Memory B cell (primary cell): Measurements from ENCODE around the gene C20orf204.

Experiments used
- ATAC-seq: fragments of 150-1000 bp; cut with Tn5 transposase; 2 replicates; pipeline ENCODE4 v1.10.0; 2021; ENCODE audit warnings: low read depth, mild to moderate bottlenecking, moderate library complexity
- DNase-seq, 2 donors: peaks; one replicate each; pipeline ENCODE4 v3.0.0; 2022; ENCODE audit warnings: low spot score in 2 of 2
- H3K27ac Mint-ChIP-seq: one replicate; pipeline ENCODE4 v1.8.0; 2022; ENCODE audit warnings: mild to moderate bottlenecking, moderate library complexity, mixed read lengths
- H3K27me3 Mint-ChIP-seq: one replicate; pipeline ENCODE4 v1.8.0; 2022; ENCODE audit warnings: mixed read lengths
- H3K36me3 Mint-ChIP-seq: one replicate; pipeline ENCODE4 v1.8.0; 2022; ENCODE audit warnings: mild to moderate bottlenecking, mixed read lengths
- H3K4me1 Mint-ChIP-seq: one replicate; pipeline ENCODE4 v1.8.0; 2022; ENCODE audit warnings: mixed read lengths
- H3K4me3 Mint-ChIP-seq: one replicate; pipeline ENCODE4 v1.8.0; 2022; ENCODE audit warnings: mild to moderate bottlenecking, moderate library complexity, mixed read lengths
- H3K9me3 Mint-ChIP-seq: one replicate; pipeline ENCODE4 v1.8.0; 2022; ENCODE audit warnings: mixed read lengths

Gene C20orf204

DNA sequence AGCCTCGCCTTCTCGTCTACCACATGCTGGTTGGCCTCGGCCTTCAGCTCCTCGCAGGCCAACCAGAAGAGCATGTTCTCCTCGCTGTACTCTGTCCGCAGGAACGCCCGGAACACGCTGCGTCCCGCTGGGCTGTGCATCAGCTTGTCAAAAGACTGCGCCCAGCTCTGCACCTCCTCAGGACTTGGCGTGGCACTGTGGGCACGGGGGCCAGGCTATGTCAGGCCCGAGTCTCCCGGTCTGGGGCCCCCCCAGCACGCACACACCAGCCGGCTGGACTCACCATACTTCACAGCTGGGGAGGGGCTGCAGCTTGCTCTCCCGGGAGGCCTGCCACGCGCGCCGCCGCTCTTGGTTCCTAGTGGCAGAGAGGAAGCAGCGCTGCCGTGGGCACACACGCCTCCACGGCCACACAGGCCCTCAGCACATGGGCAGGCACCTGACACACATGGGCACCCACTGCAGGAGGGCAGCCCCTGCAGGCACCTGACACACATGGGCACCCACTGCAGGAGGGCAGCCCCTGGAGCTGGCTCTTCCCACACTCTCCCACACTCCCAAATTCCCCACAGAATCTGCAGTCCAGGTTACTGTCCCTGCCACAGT lies 38.3 kb downstream of the C20orf204 start:
- Mint-ChIP-seq H3K4me1 (peaks cover 29% of the 10 kb centered on the region), H3K4me3 (no peak overlapping the region), H3K9me3 (no peaks in the 10 kb centered on the region), H3K27me3 (no peaks in the 10 kb centered on the region), H3K27ac (peak overlapping the region; percentile 24), H3K36me3 (peaks cover 11% of the 10 kb centered on the region)
- ATAC-seq (no peak), DNase-seq (no peak)

DNA sequence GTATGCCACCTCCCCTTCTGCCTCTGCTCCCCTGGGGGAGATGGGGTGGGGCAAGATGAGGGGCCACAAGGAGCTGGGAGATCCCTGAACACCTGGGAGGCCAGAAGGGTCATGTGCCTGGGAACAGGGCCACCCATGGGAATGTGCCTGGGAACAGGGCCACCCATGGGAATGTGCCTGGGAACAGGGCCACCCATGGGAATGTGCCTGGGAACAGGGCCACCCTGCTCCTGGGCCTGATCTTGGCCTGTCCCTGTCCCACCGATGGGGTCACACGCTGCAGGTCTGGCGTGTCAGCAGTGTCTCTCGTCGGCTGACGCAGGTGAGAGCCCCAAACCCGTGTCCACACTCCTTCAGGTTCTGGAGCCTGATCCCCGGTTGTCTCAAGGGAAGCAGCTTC lies 39.0 kb downstream of the C20orf204 start:
- no peak for DNase-seq
- no peaks in the 10 kb centered on the region for H3K9me3 Mint-ChIP-seq
- no peak overlapping the region for H3K4me3 Mint-ChIP-seq
- no peaks in the 10 kb centered on the region for H3K27me3 Mint-ChIP-seq
- H3K36me3 Mint-ChIP-seq = peaks cover 11% of the 10 kb centered on the region
- peaks cover 29% of the 10 kb centered on the region for H3K4me1 Mint-ChIP-seq
- H3K27ac Mint-ChIP-seq = peak overlapping the region; percentile 20
- no peak for ATAC-seq

DNA sequence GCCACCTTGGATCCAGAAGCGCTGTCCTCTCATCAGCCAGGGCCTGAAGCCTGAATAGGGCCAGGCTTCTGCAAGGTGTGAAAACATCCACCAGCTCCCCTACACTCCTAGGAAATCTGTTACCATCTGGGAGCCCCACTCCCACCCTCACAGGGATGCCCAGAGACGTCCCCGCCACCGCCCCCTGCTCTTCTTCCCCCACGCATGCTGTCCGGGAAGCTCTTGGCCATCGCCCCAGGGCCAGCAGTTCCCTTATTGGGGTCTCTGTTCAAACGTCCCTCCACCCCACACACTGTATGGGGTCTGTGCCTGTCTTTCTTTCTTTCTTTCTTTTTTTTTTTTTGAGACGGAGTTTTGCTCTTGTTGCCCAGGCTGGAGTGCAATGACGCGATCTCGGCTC lies 39.6 kb downstream of the C20orf204 start:
- no peaks in the 10 kb centered on the region for H3K27me3 Mint-ChIP-seq
- peaks cover 11% of the 10 kb centered on the region for H3K36me3 Mint-ChIP-seq
- peak overlapping the region; percentile 20 for H3K27ac Mint-ChIP-seq
- ATAC-seq (no peak), DNase-seq (no peak)
- H3K4me3 Mint-ChIP-seq = no peak overlapping the region
- H3K4me1 Mint-ChIP-seq = peaks cover 31% of the 10 kb centered on the region
- no peaks in the 10 kb centered on the region for H3K9me3 Mint-ChIP-seq

DNA sequence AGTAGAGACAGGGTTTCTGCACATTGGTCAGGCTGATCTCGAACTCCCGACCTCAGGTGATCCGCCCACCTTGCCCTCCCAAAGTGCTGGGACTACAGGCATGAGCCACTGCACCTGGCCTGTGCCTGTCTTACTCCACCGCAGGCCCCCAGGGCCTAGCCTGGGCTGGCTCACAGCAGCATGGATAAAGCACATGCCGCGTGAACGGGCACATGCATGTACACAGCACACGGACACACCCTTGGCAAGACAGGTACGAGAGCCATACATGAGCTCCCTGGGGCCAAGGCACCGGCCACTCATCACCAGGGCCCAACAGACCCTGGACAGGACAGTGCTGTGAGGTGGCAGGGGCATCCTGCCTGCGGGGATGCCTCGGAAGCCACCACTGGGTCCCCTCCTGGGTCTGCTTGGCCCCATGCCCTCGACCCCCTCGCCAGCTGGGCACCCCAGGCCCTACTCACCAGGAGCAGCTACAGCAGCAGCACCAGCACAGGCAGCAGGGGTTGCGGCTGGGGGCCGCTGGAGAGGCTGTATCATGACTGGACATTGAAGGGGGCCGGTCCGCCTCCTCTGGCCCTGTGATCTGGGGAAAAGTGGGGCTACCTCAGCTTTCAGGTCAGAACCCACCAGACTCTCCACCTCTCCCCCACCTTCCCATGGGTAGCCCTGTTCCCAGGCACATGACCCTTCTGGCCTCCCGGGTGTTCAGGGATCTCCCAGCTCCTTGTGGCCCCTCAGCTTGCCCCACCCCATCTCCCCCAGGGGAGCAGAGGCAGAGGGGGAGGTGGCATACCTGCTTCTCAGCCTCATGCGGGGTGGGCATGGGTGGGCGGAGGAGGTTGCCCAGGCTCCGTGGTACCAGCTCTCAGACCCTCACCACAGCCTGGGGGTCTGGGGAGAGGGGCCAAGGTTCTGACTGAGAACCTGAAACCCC lies 40.3 kb downstream of the C20orf204 start:
- ATAC-seq (no peak), DNase-seq (no peak)
- H3K4me3 Mint-ChIP-seq = peak overlapping the region; percentile 96
- peaks cover 11% of the 10 kb centered on the region for H3K36me3 Mint-ChIP-seq
- H3K9me3 Mint-ChIP-seq = no peaks in the 10 kb centered on the region
- H3K27ac Mint-ChIP-seq = no peak overlapping the region
- peaks cover 31% of the 10 kb centered on the region for H3K4me1 Mint-ChIP-seq
- H3K27me3 Mint-ChIP-seq = no peaks in the 10 kb centered on the region

DNA sequence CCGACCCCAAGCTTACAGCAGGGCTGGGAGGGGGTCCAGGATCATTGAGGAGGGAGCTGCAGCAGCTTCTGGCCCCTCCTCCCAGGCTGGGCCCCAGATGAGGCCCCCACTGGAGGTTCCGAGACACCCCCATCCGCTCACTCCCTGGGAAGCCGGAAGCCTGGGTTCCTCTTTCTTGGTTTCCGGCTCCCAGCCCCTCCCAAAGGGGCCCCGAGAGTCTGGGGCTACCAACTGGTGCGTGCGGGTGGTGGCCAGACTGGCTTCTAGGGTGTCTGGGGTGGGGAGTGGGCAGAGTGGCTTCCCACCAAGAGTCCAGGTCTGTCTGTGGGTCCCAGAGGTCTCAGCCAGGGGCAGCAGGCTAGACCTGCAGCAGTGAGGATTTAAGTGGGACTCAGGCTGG lies 41.1 kb downstream of the C20orf204 start:
- Mint-ChIP-seq H3K36me3 (peaks cover 11% of the 10 kb centered on the region), H3K27ac (peak overlapping the region; percentile 73), H3K4me1 (peaks cover 30% of the 10 kb centered on the region), H3K27me3 (no peaks in the 10 kb centered on the region), H3K9me3 (no peaks in the 10 kb centered on the region), H3K4me3 (peak overlapping the region; percentile 96)
- DNase-seq (peak in 1 of 2 donors; percentile 52), ATAC-seq (peak; percentile 14)

DNA sequence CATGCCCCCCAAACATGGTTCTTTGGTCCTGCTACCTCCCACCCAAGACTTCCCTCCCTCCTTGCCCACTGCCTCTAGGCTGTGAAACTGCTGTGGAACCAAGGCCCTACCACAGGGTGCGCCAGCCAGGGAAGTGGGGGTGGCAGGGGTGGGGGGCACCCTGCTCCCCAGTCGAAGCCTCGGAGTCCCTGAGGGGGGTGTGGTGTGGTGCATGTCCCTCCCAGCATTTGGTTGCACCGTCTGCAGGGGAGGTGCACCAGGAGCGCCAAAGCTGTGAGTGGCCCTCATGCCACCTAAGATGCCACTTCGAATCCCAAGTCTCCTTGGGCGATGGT lies 41.5 kb downstream of the C20orf204 start:
- peak overlapping the region; percentile 96 for H3K4me3 Mint-ChIP-seq
- DNase-seq = no peak
- H3K27ac Mint-ChIP-seq = peak overlapping the region; percentile 73
- H3K36me3 Mint-ChIP-seq = peaks cover 10% of the 10 kb centered on the region
- H3K4me1 Mint-ChIP-seq = peaks cover 30% of the 10 kb centered on the region
- H3K27me3 Mint-ChIP-seq = no peaks in the 10 kb centered on the region
- peak; percentile 3 for ATAC-seq
- H3K9me3 Mint-ChIP-seq = no peaks in the 10 kb centered on the region

DNA sequence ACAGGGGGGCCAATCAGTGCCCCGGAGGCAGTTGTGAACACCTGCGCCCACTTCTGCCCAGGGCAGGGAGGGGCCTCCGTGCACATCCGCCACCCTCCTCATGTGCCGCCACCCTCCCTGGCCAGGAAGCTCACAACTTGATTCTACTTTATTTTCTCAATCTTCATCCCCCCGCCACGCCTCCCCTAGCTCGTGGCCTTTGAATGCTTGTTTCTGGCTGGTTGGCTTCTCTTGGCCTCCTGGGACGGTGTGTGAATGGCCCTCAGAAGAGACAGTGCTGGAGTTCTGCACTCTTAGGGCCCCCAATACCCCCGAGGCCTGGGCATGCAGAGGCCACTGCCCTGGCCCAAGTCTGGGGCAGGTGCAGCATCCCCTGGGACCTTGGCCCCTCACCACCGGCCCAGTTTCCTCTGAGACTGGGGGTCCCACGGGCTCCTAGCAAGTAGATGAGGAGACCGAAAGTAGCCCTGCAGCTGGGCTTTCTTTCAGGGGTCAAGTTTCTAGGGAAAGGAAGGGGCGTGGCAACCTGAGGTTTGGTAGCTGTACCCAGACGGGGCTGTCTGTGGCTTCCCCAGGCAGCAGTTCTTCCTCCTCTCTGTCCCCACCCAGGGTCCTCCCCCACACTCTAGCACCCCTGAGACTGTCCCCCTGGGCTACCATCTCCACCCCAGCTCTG lies 42.0 kb downstream of the C20orf204 start:
- ATAC-seq = peak; percentile 63
- Mint-ChIP-seq H3K27ac (peak overlapping the region; percentile 96), H3K4me1 (peaks cover 34% of the 10 kb centered on the region), H3K27me3 (no peaks in the 10 kb centered on the region), H3K36me3 (peaks cover 10% of the 10 kb centered on the region), H3K9me3 (no peaks in the 10 kb centered on the region), H3K4me3 (peak overlapping the region; percentile 96)
- DNase-seq = peak; percentile 67 to 78

DNA sequence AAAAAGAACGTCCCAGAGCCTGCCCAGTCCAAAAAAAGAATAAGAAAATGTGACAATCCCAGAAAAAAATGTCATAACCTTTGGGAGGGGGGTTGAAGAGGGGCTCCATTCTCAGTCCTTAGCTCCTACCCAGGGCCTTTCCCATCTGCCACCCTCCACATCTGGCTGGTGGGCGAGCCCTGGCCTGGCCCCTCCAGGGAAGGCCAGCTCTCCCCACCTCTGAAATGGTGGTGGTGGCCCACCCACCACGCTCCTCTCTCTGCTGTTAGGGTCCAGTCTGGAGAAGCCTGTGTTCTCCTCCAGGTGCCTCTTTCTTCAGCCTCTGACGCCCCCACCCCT lies 42.9 kb downstream of the C20orf204 start:
- Mint-ChIP-seq H3K4me3 (peak overlapping the region; percentile 96), H3K9me3 (no peaks in the 10 kb centered on the region), H3K27ac (peak overlapping the region; percentile 96), H3K36me3 (peaks cover 10% of the 10 kb centered on the region), H3K4me1 (peaks cover 37% of the 10 kb centered on the region), H3K27me3 (no peaks in the 10 kb centered on the region)
- ATAC-seq (no peak), DNase-seq (no peak)

DNA sequence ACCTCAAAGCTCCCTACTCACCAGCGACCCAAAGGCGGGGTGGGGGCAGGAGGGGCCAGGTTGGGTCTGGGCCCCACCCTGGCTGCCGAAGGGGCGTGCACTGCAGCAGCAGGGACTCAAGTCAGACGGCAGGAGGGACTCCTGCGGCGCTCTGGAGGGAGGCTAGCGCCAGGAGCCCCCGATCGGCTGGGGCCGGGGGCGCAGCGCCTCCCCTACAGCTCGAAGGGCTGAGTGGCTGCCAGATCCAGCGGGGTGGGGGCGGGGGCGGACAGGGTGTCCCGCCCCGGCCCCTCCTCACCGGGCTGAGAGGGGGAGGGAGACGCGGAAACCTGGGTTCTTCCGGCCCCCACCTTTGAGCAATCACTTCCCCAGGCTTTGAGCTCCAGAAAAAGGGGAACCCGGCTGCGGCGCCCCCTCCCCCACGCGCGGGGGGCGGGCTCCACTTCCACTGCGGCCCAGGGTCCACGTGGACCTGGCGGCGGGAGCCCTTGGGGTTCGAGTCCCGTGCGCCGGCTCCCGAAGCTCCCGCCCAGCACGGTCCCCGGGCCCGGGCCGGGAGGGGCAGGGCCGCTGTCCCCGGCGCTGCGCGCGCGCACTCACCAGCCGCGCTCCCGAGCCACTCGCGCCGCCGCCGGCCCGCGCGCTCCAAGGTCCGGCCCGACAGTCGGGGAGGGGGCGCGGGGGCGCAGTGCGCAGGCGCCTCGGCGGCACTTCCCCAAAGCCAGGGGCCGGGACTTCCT lies 43.5 kb downstream of the C20orf204 start, which contains the start of gene RGS19:
Gene RGS19, minus strand, starts transcription at position 246 of the 740 bp plus-strand sequence. CDS start 2,632 bp downstream, outside the sequence.
- H3K9me3 Mint-ChIP-seq = no peaks in the 10 kb centered on the region
- H3K36me3 Mint-ChIP-seq = peaks cover 10% of the 10 kb centered on the region
- peak within 1 kb of the TSS; percentile 96 for H3K4me3 Mint-ChIP-seq
- ATAC-seq = peak; percentile 50
- peaks cover 40% of the 10 kb centered on the region for H3K4me1 Mint-ChIP-seq
- peaks cover 1% of the 10 kb centered on the region for H3K27me3 Mint-ChIP-seq
- H3K27ac Mint-ChIP-seq = peak within 1 kb of the TSS; percentile 96
- peak; percentile 89 to 91 for DNase-seq

DNA sequence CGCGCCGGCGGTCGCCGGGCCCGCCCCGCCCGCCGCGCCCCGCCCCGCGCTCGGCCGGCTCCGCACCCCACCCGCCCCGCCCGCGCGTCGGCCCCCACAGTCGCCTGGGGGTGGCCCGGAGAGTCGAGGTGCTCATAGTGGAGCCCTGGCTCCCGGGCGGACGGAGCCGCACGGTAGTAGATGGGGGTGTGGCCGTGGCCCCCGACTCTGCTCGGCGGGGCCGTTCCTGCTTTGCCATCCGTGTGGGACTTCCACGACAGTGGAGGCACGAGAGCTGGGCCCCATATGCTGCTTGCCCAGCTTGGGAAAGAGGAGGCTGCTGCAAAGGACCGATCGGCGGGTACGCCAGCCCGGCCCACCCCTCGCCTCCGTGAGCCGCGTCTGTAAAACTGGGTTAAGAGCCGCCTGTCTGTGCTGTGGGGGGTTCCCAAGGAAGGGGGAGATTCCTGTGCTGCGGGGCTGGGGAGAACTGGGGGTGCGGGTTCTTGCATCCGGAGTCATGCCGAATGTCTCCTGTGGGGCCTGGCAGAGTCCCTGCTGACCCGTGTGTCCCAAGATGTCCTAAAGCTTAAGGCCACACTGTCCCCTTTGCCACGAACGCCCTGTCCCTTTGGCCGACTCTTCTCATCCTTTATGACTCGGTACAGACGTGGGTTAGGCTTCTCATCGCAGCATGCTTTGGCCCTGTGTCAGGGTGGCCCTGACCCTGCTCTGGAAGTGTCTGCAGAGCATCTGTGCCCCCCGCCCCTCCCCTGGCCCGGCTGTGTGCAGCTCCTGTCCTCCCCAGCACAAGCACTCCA lies 44.2 kb downstream of the C20orf204 start, which contains the start of gene OPRL1:
Gene OPRL1, plus strand, starts transcription at position 70 of the 800 bp plus-strand sequence. CDS start 12,639 bp downstream, outside the sequence.
- peak; percentile 64 to 68 for DNase-seq
- H3K27me3 Mint-ChIP-seq = peaks cover 1% of the 10 kb centered on the region
- H3K4me3 Mint-ChIP-seq = peak within 1 kb of the TSS; percentile 96
- H3K27ac Mint-ChIP-seq = peak within 1 kb of the TSS; percentile 96
- peaks cover 6% of the 10 kb centered on the region for H3K36me3 Mint-ChIP-seq
- H3K9me3 Mint-ChIP-seq = no peaks in the 10 kb centered on the region
- H3K4me1 Mint-ChIP-seq = peaks cover 42% of the 10 kb centered on the region
- peak; percentile 23 for ATAC-seq

DNA sequence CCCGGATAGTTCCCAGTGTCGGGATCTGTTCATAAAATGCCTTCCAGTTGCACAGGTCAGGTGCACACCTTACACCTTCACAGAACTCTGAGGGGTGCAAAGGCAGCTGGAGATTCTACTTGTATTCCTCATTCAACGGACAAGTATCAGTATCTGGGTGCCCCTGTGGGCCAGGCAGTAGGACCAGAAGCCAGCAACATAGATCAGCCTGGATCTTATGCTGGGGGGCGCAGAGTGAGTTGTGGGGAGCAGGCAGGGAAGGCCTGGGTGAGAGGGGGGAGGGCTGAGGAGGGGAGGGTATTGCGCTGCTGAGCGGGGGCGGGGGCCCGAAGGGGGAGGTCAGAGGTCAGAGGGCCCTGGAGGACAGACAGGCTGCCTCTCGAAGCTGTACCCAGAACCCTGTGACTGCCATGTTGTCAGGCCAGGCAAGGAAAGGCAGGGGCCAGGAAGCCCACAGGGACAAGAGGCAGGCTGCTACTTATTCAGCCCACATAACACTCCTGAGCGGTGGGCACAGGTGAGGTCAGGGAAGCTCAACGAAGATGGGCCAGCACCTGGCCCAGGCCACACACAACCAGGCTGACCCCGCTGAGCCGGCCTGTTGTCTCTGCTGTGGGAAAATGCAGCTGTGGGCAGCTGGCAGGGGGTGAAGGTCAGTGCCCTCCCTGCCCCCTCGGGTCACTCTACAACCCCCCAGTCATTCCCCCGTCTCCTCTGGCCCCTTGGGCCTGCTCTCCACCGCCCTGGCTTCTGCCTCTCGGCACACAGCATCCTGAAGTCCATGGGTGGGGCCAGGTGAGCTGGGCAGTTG lies 45.0 kb downstream of the C20orf204 start:
- DNase-seq = no peak
- peaks cover 38% of the 10 kb centered on the region for H3K4me1 Mint-ChIP-seq
- H3K9me3 Mint-ChIP-seq = no peaks in the 10 kb centered on the region
- no peak for ATAC-seq
- peak overlapping the region; percentile 93 for H3K27ac Mint-ChIP-seq
- peaks cover 2% of the 10 kb centered on the region for H3K36me3 Mint-ChIP-seq
- H3K4me3 Mint-ChIP-seq = peak overlapping the region; percentile 78
- H3K27me3 Mint-ChIP-seq = peaks cover 1% of the 10 kb centered on the region

DNA sequence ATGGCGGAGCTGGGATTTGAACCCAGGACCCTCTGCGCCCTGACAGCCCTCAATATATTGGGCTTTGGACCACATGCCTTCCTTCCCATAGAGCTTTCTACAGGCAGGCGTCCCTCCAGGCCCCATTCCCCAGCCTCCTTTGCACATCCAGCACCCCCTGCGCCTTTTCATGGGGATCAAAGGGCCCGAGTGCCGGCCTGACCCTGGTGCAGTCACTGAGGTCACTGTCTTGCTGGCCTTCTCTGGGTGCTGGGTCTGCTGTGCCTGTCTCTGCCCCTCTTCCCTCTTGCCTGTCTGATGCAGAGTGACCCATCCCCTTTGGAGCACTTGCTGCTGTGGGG lies 45.6 kb downstream of the C20orf204 start:
- Mint-ChIP-seq H3K36me3 (peaks cover 3% of the 10 kb centered on the region), H3K4me3 (peak overlapping the region; percentile 53), H3K9me3 (no peaks in the 10 kb centered on the region), H3K4me1 (peaks cover 38% of the 10 kb centered on the region), H3K27ac (peak overlapping the region; percentile 93), H3K27me3 (peaks cover 1% of the 10 kb centered on the region)
- ATAC-seq (no peak), DNase-seq (no peak)
